HepG2 (cell line): ENCODE measurements around the gene POU6F2.

Source experiments
- FOXO1 ChIP-seq: sonication (generic); formaldehyde crosslinking; IDR thresholded peaks from 2 replicates; pipeline ENCODE4 v1.4.0; 2020; ENCODE audit warnings: missing genetic modification reagents
- TFDP2 ChIP-seq: sonication (generic); formaldehyde crosslinking; IDR thresholded peaks from 2 replicates; pipeline ENCODE4 v1.4.0; 2020; ENCODE audit warnings: missing genetic modification reagents
- TF ChIP-seq, protein P1 (sequence below): sonication (generic); formaldehyde crosslinking; IDR thresholded peaks from 2 replicates; pipeline ENCODE4 v1.8.1; 2023; ENCODE audit warnings: missing genetic modification reagents, inconsistent platforms, borderline replicate concordance

DNA sequence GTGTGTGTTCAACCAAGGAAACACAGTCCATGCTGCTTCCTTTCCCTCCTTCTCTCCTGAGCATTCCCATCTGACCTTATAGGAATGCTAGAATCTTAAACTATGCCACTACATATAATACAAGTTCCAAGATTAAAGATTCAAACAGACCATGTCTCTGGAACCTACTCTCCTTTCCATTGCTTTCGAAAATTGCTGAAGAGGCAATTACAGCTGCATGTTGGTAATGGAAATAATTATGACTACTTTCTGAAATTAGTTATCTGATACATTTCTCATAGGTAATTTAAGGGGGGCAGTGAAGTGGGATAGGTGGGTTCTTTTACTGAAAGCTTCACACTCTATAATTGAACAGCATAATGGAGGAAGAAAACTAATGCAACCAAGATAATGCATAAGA lies 302.6 kb downstream of the POU6F2 start:
- TF ChIP-seq TFDP2, result no peak
- TF ChIP-seq, protein P1, sequence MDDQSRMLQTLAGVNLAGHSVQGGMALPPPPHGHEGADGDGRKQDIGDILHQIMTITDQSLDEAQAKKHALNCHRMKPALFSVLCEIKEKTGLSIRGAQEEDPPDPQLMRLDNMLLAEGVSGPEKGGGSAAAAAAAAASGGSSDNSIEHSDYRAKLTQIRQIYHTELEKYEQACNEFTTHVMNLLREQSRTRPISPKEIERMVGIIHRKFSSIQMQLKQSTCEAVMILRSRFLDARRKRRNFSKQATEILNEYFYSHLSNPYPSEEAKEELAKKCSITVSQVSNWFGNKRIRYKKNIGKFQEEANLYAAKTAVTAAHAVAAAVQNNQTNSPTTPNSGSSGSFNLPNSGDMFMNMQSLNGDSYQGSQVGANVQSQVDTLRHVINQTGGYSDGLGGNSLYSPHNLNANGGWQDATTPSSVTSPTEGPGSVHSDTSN (CRISPR knock-in tag), result no peak
- TF ChIP-seq FOXO1 (CRISPR knock-in tag), result no peak
